ENCODE data around the gene VPS13A.

DNA sequence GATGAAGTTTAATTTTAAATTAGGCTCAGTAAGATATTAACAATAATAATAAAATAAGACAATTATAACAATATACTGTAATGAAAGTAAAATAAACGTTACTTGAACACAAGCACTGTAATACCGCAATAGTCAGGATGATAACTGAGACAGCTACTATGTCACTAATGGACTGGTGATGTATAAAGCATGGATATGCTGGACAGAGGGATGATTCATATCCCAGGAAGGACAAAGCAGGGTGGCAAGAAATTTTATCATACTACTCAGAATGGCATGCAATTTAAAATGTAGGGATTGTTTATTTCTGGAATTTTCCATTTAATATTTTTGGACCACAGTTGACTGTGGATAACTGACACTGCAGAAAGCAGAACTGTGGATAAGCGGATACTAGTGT is 196.9 kb downstream of the VPS13A start:
- TF ChIP-seq GATA2 (IDR thresholded peaks at IDR 0.05; ENCODE audit: low read depth, low read length) (no peak), GATA3 (IDR thresholded peaks at IDR 0.05; ENCODE audit: low read depth, low read length) (no peak)
